ENCODE data around the gene GOLGA6A. TPM values are rescaled to one million over a fixed set of nuclear protein-coding genes. Genes with fewer than 3 reads are reported as not detected.
"Not testable (repeated sequence)": the region's sequence is repeated elsewhere in the genome, so short reads cannot be mapped to it uniquely, and the experiment has no call there.

GOLGA6A gene
- not detected in 2 replicates for total RNA-seq (2014; rRNA removed; shearing (Covaris generic))

GRCh38 chr15:74082450-74082849 lies at the start of gene GOLGA6A:
Gene GOLGA6A, minus strand, starts transcription at chr15:74082550. Its CDS starts 41 bp downstream, at chr15:74082509.
- DNase-seq (ENCODE audit: low read depth), result not testable (repeated sequence)

GRCh38 chr15:74131628-74132413 lies 49.5 kb upstream of the GOLGA6A start:
- DNase-seq (ENCODE audit: low read depth), result no peak

GRCh38 chr15:74130849-74131627 lies 48.7 kb upstream of the GOLGA6A start:
- DNase-seq (ENCODE audit: low read depth), result no peak

- DNase-seq (ENCODE audit: low read depth), result no peak
Observed at GRCh38 chr15:74130155-74130848, 48.0 kb upstream of the GOLGA6A start, which contains the start of gene ISLR2. Gene ISLR2, plus strand, starts transcription at chr15:74130586. Its CDS starts 2,169 bp downstream, at chr15:74132755.

GRCh38 chr15:74129586-74130154 lies 47.3 kb upstream of the GOLGA6A start:
- DNase-seq (ENCODE audit: low read depth), result no peak

GRCh38 chr15:74128785-74129585 lies 46.6 kb upstream of the GOLGA6A start:
- no peak for DNase-seq (ENCODE audit: low read depth)

GRCh38 chr15:74127954-74128784 lies 45.8 kb upstream of the GOLGA6A start:
- DNase-seq (ENCODE audit: low read depth), result peak; percentile 28

- peak; percentile 81 for DNase-seq (ENCODE audit: low read depth)
Observed at GRCh38 chr15:74127255-74127953, 45.1 kb upstream of the GOLGA6A start.

GRCh38 chr15:74124759-74125158 lies 42.4 kb upstream of the GOLGA6A start:
- DNase-seq (ENCODE audit: low read depth), result no peak

GRCh38 chr15:74124196-74124595 lies 41.8 kb upstream of the GOLGA6A start:
- no peak for DNase-seq (ENCODE audit: low read depth)

- no peak for DNase-seq (ENCODE audit: low read depth)
Observed at GRCh38 chr15:74123658-74124057, 41.3 kb upstream of the GOLGA6A start.

GRCh38 chr15:74123131-74123429 lies 40.7 kb upstream of the GOLGA6A start:
- DNase-seq (ENCODE audit: low read depth), result no peak

- no peak for DNase-seq (ENCODE audit: low read depth)
Observed at GRCh38 chr15:74122403-74123130, 40.2 kb upstream of the GOLGA6A start.

- DNase-seq (ENCODE audit: low read depth), result no peak
Observed at GRCh38 chr15:74121858-74122257, 39.5 kb upstream of the GOLGA6A start.

- DNase-seq (ENCODE audit: low read depth), result no peak
Observed at GRCh38 chr15:74121039-74121438, 38.7 kb upstream of the GOLGA6A start.

- no peak for DNase-seq (ENCODE audit: low read depth)
Observed at GRCh38 chr15:74120426-74120825, 38.1 kb upstream of the GOLGA6A start.

- no peak for DNase-seq (ENCODE audit: low read depth)
Observed at GRCh38 chr15:74109713-74110112, 27.4 kb upstream of the GOLGA6A start.

GRCh38 chr15:74108611-74109010 lies 26.3 kb upstream of the GOLGA6A start:
- not testable (repeated sequence) for DNase-seq (ENCODE audit: low read depth)

GRCh38 chr15:74108111-74108510 lies 25.8 kb upstream of the GOLGA6A start:
- no peak for DNase-seq (ENCODE audit: low read depth)
